ENCODE measurements around the gene FEM1B.

DNA sequence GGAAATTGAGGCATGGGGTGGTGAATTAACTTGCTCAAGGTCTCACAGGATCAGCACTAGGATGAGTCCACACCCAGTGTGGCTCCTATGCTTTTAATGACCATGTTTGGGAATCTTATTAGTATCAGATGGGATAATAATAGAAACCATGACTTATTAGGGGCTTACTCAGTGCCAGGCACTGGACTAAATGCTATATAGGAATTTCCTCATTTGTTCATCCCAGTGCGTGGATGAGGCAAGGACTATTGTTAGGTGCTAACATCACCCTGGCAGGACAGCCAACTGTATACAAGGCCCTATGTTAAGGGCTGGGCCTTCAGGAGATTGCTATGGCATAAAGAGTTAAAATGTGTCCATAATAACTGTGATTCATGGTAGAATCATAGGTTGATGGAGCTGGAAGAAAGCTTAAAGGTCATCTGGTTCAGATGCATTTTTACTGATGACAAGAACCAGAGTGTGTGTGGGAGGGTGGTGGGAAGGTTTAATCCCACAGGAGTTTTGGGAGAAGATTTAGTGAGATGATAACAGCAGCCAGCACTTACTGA, 4.7 kb upstream of the FEM1B start:
- TF ChIP-seq, protein P1, sequence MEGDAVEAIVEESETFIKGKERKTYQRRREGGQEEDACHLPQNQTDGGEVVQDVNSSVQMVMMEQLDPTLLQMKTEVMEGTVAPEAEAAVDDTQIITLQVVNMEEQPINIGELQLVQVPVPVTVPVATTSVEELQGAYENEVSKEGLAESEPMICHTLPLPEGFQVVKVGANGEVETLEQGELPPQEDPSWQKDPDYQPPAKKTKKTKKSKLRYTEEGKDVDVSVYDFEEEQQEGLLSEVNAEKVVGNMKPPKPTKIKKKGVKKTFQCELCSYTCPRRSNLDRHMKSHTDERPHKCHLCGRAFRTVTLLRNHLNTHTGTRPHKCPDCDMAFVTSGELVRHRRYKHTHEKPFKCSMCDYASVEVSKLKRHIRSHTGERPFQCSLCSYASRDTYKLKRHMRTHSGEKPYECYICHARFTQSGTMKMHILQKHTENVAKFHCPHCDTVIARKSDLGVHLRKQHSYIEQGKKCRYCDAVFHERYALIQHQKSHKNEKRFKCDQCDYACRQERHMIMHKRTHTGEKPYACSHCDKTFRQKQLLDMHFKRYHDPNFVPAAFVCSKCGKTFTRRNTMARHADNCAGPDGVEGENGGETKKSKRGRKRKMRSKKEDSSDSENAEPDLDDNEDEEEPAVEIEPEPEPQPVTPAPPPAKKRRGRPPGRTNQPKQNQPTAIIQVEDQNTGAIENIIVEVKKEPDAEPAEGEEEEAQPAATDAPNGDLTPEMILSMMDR (IDR thresholded peaks at IDR 0.05; ENCODE audit: low read length) = no peak
- TF ChIP-seq EZH2 (IDR thresholded peaks at IDR 0.05; ENCODE audit: borderline replicate concordance, low read length) = no peak

Measured in OCI-LY1 (cell line).